Measurements from ENCODE around the gene RELB. TPM values are rescaled to one million over a fixed set of nuclear protein-coding genes. Genes with fewer than 3 reads are reported as not detected.

The RELB gene
- total RNA-seq, 2 experiments from 2014 or later = 62.4 to 63.1 TPM

GRCh38 chr19:45078390-45079062, 77.3 kb downstream of the RELB start:
- POLR2A ChIA-PET = interaction anchor here (0.6 to 2.5 kb wide), 7 partner anchors 9 to 99 kb away, joined by 3 to 22 read pairs (median 3); partner anchors contain the start of genes PPP1R37 and TRAPPC6A
- no peaks in the 10 kb centered on the region for H3K27me3 Mint-ChIP-seq
- intact Hi-C loops (cut with micrococcal nuclease) = loop anchor here (1.0 to 5.0 kb wide), 3 partner anchors 13 to 170 kb away; partner anchors contain the start of genes BLOC1S3 and TRAPPC6A
- peak overlapping the region; percentile 96 for H3K4me3 Mint-ChIP-seq
- CTCF ChIA-PET = interaction anchor here (0.7 to 1.3 kb wide), 5 partner anchors 9 to 40 kb away, joined by 3 to 5 read pairs (median 3); partner anchors contain the start of gene CLASRP
- H3K9me3 Mint-ChIP-seq = no peaks in the 10 kb centered on the region
- DNase-seq = no peak
- H3K36me3 Mint-ChIP-seq = peaks cover 14% of the 10 kb centered on the region
- peak overlapping the region; percentile 76 for H3K27ac Mint-ChIP-seq
- peaks cover 42% of the 10 kb centered on the region for H3K4me1 Mint-ChIP-seq (ENCODE audit: low read depth)

- ChIA-PET CTCF (interaction anchor here (0.7 to 1.3 kb wide), 7 partner anchors 8 to 91 kb away, joined by 3 to 6 read pairs (median 3); partner anchors contain the start of gene CLASRP), POLR2A (interaction anchor here (0.8 to 2.5 kb wide), 8 partner anchors 8 to 98 kb away, joined by 3 to 22 read pairs (median 4); partner anchors contain the start of genes CLASRP, PPP1R37 and TRAPPC6A)
- no peaks in the 10 kb centered on the region for H3K27me3 Mint-ChIP-seq
- H3K36me3 Mint-ChIP-seq = peaks cover 14% of the 10 kb centered on the region
- H3K4me1 Mint-ChIP-seq (ENCODE audit: low read depth) = peaks cover 42% of the 10 kb centered on the region
- H3K9me3 Mint-ChIP-seq = no peaks in the 10 kb centered on the region
- peak; percentile 88 for DNase-seq
- H3K4me3 Mint-ChIP-seq = peak within 1 kb of the TSS; percentile 96
- H3K27ac Mint-ChIP-seq = peak within 1 kb of the TSS; percentile 76
- intact Hi-C loops (cut with micrococcal nuclease) = loop anchor here (1.0 to 5.0 kb wide), 3 partner anchors 12 to 169 kb away; partner anchors contain the start of genes BLOC1S3 and TRAPPC6A
Observed at GRCh38 chr19:45079063-45079910, 78.0 kb downstream of the RELB start, which contains the start of gene GEMIN7. Gene GEMIN7 (plus strand): TSS chr19:45079260. CDS start chr19:45090115, 10,855 bp downstream.

- intact Hi-C loops (cut with micrococcal nuclease) = loop anchor here (1.0 to 5.0 kb wide), 4 partner anchors 11 to 168 kb away; partner anchors contain the start of genes BLOC1S3 and TRAPPC6A
- no peak for DNase-seq
- Mint-ChIP-seq H3K9me3 (no peaks in the 10 kb centered on the region), H3K4me1 (ENCODE audit: low read depth) (peaks cover 38% of the 10 kb centered on the region), H3K4me3 (peak overlapping the region; percentile 96), H3K36me3 (peaks cover 14% of the 10 kb centered on the region), H3K27ac (peak overlapping the region; percentile 76), H3K27me3 (no peaks in the 10 kb centered on the region)
- ChIA-PET POLR2A (interaction anchor here (0.8 to 2.5 kb wide), 4 partner anchors 12 to 98 kb away, joined by 3 to 22 read pairs (median 4); partner anchors contain the start of genes CLASRP, PPP1R37 and TRAPPC6A), CTCF (interaction anchor here (1.0 to 1.3 kb wide), 2 partner anchors 20 to 91 kb away, joined by 4 to 6 read pairs; no protein-coding TSS in a partner anchor)
Observed at GRCh38 chr19:45079911-45080370, 78.7 kb downstream of the RELB start.

GRCh38 chr19:45082170-45082569, 80.9 kb downstream of the RELB start:
- no peak overlapping the region for H3K27ac Mint-ChIP-seq
- peaks cover 19% of the 10 kb centered on the region for H3K36me3 Mint-ChIP-seq
- H3K27me3 Mint-ChIP-seq = no peaks in the 10 kb centered on the region
- intact Hi-C loops (cut with micrococcal nuclease) = no loop called here
- CTCF ChIA-PET = no interaction called here
- peaks cover 38% of the 10 kb centered on the region for H3K4me1 Mint-ChIP-seq (ENCODE audit: low read depth)
- POLR2A ChIA-PET = no interaction called here
- no peaks in the 10 kb centered on the region for H3K9me3 Mint-ChIP-seq
- DNase-seq = no peak
- H3K4me3 Mint-ChIP-seq = peak overlapping the region; percentile 1

GRCh38 chr19:45086480-45086879, 85.2 kb downstream of the RELB start:
- ChIA-PET POLR2A (no interaction called here), CTCF (no interaction called here)
- no peaks in the 10 kb centered on the region for H3K9me3 Mint-ChIP-seq
- peaks cover 28% of the 10 kb centered on the region for H3K4me1 Mint-ChIP-seq (ENCODE audit: low read depth)
- no peak for DNase-seq
- no peaks in the 10 kb centered on the region for H3K27me3 Mint-ChIP-seq
- peak overlapping the region; percentile 24 for H3K27ac Mint-ChIP-seq
- no peak overlapping the region for H3K4me3 Mint-ChIP-seq
- intact Hi-C loops (cut with micrococcal nuclease) = no loop called here
- peaks cover 29% of the 10 kb centered on the region for H3K36me3 Mint-ChIP-seq

GRCh38 chr19:45087531-45087930, 86.3 kb downstream of the RELB start:
- POLR2A ChIA-PET = interaction anchor here (0.7 to 2.3 kb wide), 2 partner anchors 8 to 91 kb away, joined by 3 to 7 read pairs; partner anchors contain the start of genes BLOC1S3, GEMIN7 and TRAPPC6A
- Mint-ChIP-seq H3K27ac (peak overlapping the region; percentile 84), H3K9me3 (no peaks in the 10 kb centered on the region), H3K4me3 (no peak overlapping the region), H3K4me1 (ENCODE audit: low read depth) (peaks cover 21% of the 10 kb centered on the region), H3K27me3 (no peaks in the 10 kb centered on the region), H3K36me3 (peaks cover 24% of the 10 kb centered on the region)
- CTCF ChIA-PET = interaction anchor here (0.7 kb wide), 1 partner anchor 9 kb away, joined by 5 read pairs; the partner anchor contains the start of gene GEMIN7
- intact Hi-C loops (cut with micrococcal nuclease) = no loop called here
- peak; percentile 68 for DNase-seq

Other genes starting within 250 kb of the RELB start
- gene CBLC, start 223.6 kb upstream of the RELB start, total RNA-seq = not detected
- gene BCAM, start 192.4 kb upstream of the RELB start, total RNA-seq = not detected
- gene NECTIN2, start 155.2 kb upstream of the RELB start, total RNA-seq = 1 to 10 TPM in 1 of 2 experiments, under 1 TPM in 1; 0.71 to 1.9 TPM
- 10 to 100 TPM; 86.4 to 87.1 TPM for gene TOMM40, start 110.2 kb upstream of the RELB start, total RNA-seq
- gene APOE, start 95.7 kb upstream of the RELB start, total RNA-seq = under 1 TPM; 0.44 to 0.48 TPM
- 1 to 10 TPM; 1.4 to 2.2 TPM for gene APOC1, start 86.9 kb upstream of the RELB start, total RNA-seq
- gene APOC4, start 59.2 kb upstream of the RELB start, total RNA-seq = not detected
- gene APOC2, start 55.4 kb upstream of the RELB start, total RNA-seq = not detected
- 10 to 100 TPM; 43.9 to 45.0 TPM for gene CLPTM1, start 46.1 kb upstream of the RELB start, total RNA-seq
- gene CLASRP, start 37.6 kb downstream of the RELB start, total RNA-seq = 10 to 100 TPM; 89.6 to 98.4 TPM
- 1 to 10 TPM; 3.2 to 3.6 TPM for gene ZNF296, start 75.0 kb downstream of the RELB start, total RNA-seq
- 10 to 100 TPM; 29.8 to 30.1 TPM for gene GEMIN7, start 77.8 kb downstream of the RELB start, total RNA-seq
- gene PPP1R37, start 91.7 kb downstream of the RELB start, total RNA-seq = 10 to 100 TPM; 12.7 to 13.1 TPM
- gene NKPD1, start 159.5 kb downstream of the RELB start, total RNA-seq = under 1 TPM; 0.10 to 0.22 TPM
- gene TRAPPC6A, start 176.8 kb downstream of the RELB start, total RNA-seq = 10 to 100 TPM; 35.1 to 39.9 TPM
- 10 to 100 TPM; 10.4 to 11.8 TPM for gene BLOC1S3, start 177.3 kb downstream of the RELB start, total RNA-seq
- not detected for gene EXOC3L2, start 243.9 kb downstream of the RELB start, total RNA-seq
- gene MARK4, start 249.8 kb downstream of the RELB start, total RNA-seq = 10 to 100 TPM; 20.3 to 21.6 TPM